CD4-positive, CD25-positive, alpha-beta regulatory T cell (primary cell): ENCODE data around the gene DUS4L. TPM values are rescaled to one million over a fixed set of nuclear protein-coding genes. Genes with fewer than 3 reads are reported as not detected.

Experiments used
- ATAC-seq, 2 donors: fragments of 150-1000 bp; cut with Tn5 transposase; one replicate each; pipeline ENCODE4 v1.10.0; 2021; ENCODE audit warnings: low read depth in 2 of 2, moderate number of reproducible peaks in 2 of 2, moderate library complexity in 1 of 2
- DNase-seq, 3 donors: peaks; one replicate each; pipeline versions ENCODE4 v3.0.0 to v3.0.0-alpha.2; 2012 to 2022; ENCODE audit warnings: mixed read lengths in 1 of 3
- H3K27ac ChIP-seq: one replicate; pipeline ENCODE4 v1.7.0; 2013; ENCODE audit warnings: mild to moderate bottlenecking, low read length; ENCODE audit not compliant: insufficient read depth, poor library complexity, severe bottlenecking
- H3K27me3 ChIP-seq: one replicate; pipeline ENCODE4 v1.7.0; 2013; ENCODE audit warnings: low read length; ENCODE audit not compliant: control insufficient read depth, insufficient read depth
- H3K36me3 ChIP-seq: one replicate; pipeline ENCODE4 v1.7.0; 2013; ENCODE audit warnings: mild to moderate bottlenecking, low read length, moderate library complexity; ENCODE audit not compliant: control insufficient read depth, insufficient read depth
- H3K4me1 ChIP-seq: 2 replicates; pipeline ENCODE4 v1.7.0; 2013; ENCODE audit warnings: mild to moderate bottlenecking, low read length; ENCODE audit not compliant: insufficient read depth, control insufficient read depth, poor library complexity, severe bottlenecking
- H3K4me3 ChIP-seq: one replicate; pipeline ENCODE4 v1.7.0; 2013; ENCODE audit warnings: low read depth, mild to moderate bottlenecking, low read length, moderate library complexity
- H3K9me3 ChIP-seq, 2 experiments: 1 replicate in 1 of 2; 2 replicates in 1 of 2; pipeline ENCODE4 v1.7.0; 2013; ENCODE audit warnings: low read length in 2 of 2, mild to moderate bottlenecking in 1 of 2, moderate library complexity in 1 of 2; ENCODE audit not compliant: control insufficient read depth in 2 of 2
- H3K27ac Mint-ChIP-seq, 3 donors: one replicate each; pipeline ENCODE4 v1.8.0; 2020 to 2022; ENCODE audit warnings: mild to moderate bottlenecking in 3 of 3, mixed read lengths in 3 of 3, moderate library complexity in 2 of 3
- H3K27me3 Mint-ChIP-seq: one replicate; pipeline ENCODE4 v1.8.0; 2022; ENCODE audit warnings: mild to moderate bottlenecking, mixed read lengths
- H3K36me3 Mint-ChIP-seq: one replicate; pipeline ENCODE4 v1.8.0; 2020; ENCODE audit warnings: mixed read lengths
- H3K4me1 Mint-ChIP-seq, 4 donors: one replicate each; pipeline ENCODE4 v1.8.0; 2020 to 2022; ENCODE audit warnings: mixed read lengths in 4 of 4, mild to moderate bottlenecking in 1 of 4
- H3K4me3 Mint-ChIP-seq, 4 donors: one replicate each; pipeline ENCODE4 v1.8.0; 2020 to 2022; ENCODE audit warnings: mild to moderate bottlenecking in 4 of 4, mixed read lengths in 4 of 4, moderate library complexity in 3 of 4
- H3K9me3 Mint-ChIP-seq, 7 donors: one replicate each; pipeline ENCODE4 v1.8.0; 2020 to 2022; ENCODE audit warnings: mixed read lengths in 7 of 7, mild to moderate bottlenecking in 3 of 7, moderate library complexity in 2 of 7
- polyA plus RNA-seq, 4 donors: library from polyadenylated mRNA; unstranded; fragments of 300-500 nt; fragmentation: Illumina TruSeq; gene quantifications; one replicate each; pipeline ENCODE4 v1.2.3, GENCODE V29; 2021
- total RNA-seq: library from RNA; stranded (reverse); gene quantifications from one replicate; pipeline ENCODE4 v1.2.3, GENCODE V29; 2022

DUS4L gene
- total and polyA plus RNA-seq, 5 donors from 2014 or later: 4.4 to 6.9 (median 4.8) TPM

DNA sequence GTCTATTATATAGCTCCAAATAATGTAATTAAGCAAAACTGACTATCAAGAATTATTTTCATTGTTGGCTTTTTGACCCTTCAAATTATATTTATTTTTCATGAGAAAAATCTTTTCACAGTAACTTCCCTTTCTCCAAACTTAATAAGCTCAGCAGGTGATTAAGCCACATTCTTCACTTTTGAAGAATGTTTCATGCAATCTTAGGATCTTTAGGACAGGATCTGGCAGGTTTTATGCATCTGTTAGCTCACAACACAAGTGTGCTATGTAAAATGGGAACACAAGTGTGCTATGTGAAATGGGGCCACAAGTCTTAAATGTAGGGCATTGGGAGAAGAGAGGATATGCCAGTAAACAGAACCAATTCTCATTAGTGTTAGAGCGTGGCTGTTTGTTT is 42.5 kb downstream of the DUS4L start:
- no peaks in the 10 kb centered on the region for H3K4me1 ChIP-seq
- no peaks in the 10 kb centered on the region for H3K9me3 Mint-ChIP-seq
- H3K27me3 Mint-ChIP-seq: no peaks in the 10 kb centered on the region
- ATAC-seq (no peak), DNase-seq (no peak)
- H3K36me3 Mint-ChIP-seq: peaks cover 21% of the 10 kb centered on the region
- no peaks in the 10 kb centered on the region for H3K27me3 ChIP-seq
- no peak overlapping the region for H3K27ac Mint-ChIP-seq
- H3K4me3 ChIP-seq: no peak overlapping the region
- peaks cover 5% of the 10 kb centered on the region for H3K36me3 ChIP-seq
- H3K4me3 Mint-ChIP-seq: no peak overlapping the region
- no peak overlapping the region for H3K27ac ChIP-seq
- H3K4me1 Mint-ChIP-seq: no peaks in the 10 kb centered on the region
- H3K9me3 ChIP-seq: no peaks in the 10 kb centered on the region

- Mint-ChIP-seq H3K4me1 (peaks cover 0 to under 1% (median 0%) of the 10 kb centered on the region in 4 donors), H3K9me3 (no peaks in the 10 kb centered on the region), H3K27ac (no peak overlapping the region), H3K4me3 (no peak overlapping the region), H3K27me3 (no peaks in the 10 kb centered on the region), H3K36me3 (peaks cover 37% of the 10 kb centered on the region)
- H3K27me3 ChIP-seq: no peaks in the 10 kb centered on the region
- H3K4me3 ChIP-seq: no peak overlapping the region
- H3K27ac ChIP-seq: no peak overlapping the region
- DNase-seq: no peak
- H3K36me3 ChIP-seq: peaks cover 14% of the 10 kb centered on the region
- H3K4me1 ChIP-seq: no peaks in the 10 kb centered on the region
- no peak for ATAC-seq
- H3K9me3 ChIP-seq: no peaks in the 10 kb centered on the region
Measured at GRCh38 chr7:107609811-107610261, 46.1 kb downstream of the DUS4L start.

GRCh38 chr7:107610323-107610722 is 46.6 kb downstream of the DUS4L start:
- no peak for ATAC-seq
- H3K4me1 Mint-ChIP-seq: peaks cover 0 to 1% (median 0%) of the 10 kb centered on the region in 4 donors

GRCh38 chr7:107613439-107613838 is 49.7 kb downstream of the DUS4L start:
- Mint-ChIP-seq H3K4me3 (peak overlapping the region in 1 of 4 donors; percentile 10), H3K27me3 (no peaks in the 10 kb centered on the region), H3K4me1 (peaks cover 0 to 1% (median 0%) of the 10 kb centered on the region in 4 donors), H3K9me3 (no peaks in the 10 kb centered on the region), H3K36me3 (peaks cover 48% of the 10 kb centered on the region), H3K27ac (peak overlapping the region in 1 of 3 donors; percentile 15)
- DNase-seq (no peak), ATAC-seq (no peak)
- H3K27ac ChIP-seq: no peak overlapping the region
- no peaks in the 10 kb centered on the region for H3K4me1 ChIP-seq
- no peak overlapping the region for H3K4me3 ChIP-seq
- no peaks in the 10 kb centered on the region for H3K27me3 ChIP-seq
- H3K36me3 ChIP-seq: peaks cover 11% of the 10 kb centered on the region
- no peaks in the 10 kb centered on the region for H3K9me3 ChIP-seq

More at GRCh38 chr7:107610323-107610722, 46.6 kb downstream of the DUS4L start:
- peaks cover 40% of the 10 kb centered on the region for H3K36me3 Mint-ChIP-seq
- Histone ChIP-seq H3K4me1 (no peaks in the 10 kb centered on the region), H3K27me3 (no peaks in the 10 kb centered on the region), H3K36me3 (peaks cover 13% of the 10 kb centered on the region), H3K27ac (no peak overlapping the region), H3K4me3 (no peak overlapping the region), H3K9me3 (no peaks in the 10 kb centered on the region)
- H3K27me3 Mint-ChIP-seq: no peaks in the 10 kb centered on the region
- H3K9me3 Mint-ChIP-seq: no peaks in the 10 kb centered on the region
- no peak for DNase-seq
- H3K4me3 Mint-ChIP-seq: no peak overlapping the region
- no peak overlapping the region for H3K27ac Mint-ChIP-seq

GRCh38 chr7:107613948-107614347 is 50.2 kb downstream of the DUS4L start:
- Mint-ChIP-seq H3K36me3 (peaks cover 43% of the 10 kb centered on the region), H3K4me1 (peaks cover 0 to 1% (median 0%) of the 10 kb centered on the region in 4 donors), H3K4me3 (no peak overlapping the region), H3K27me3 (no peaks in the 10 kb centered on the region), H3K9me3 (no peaks in the 10 kb centered on the region), H3K27ac (peak overlapping the region in 1 of 3 donors; percentile 15)
- Histone ChIP-seq H3K9me3 (no peaks in the 10 kb centered on the region), H3K4me1 (no peaks in the 10 kb centered on the region), H3K4me3 (no peak overlapping the region), H3K27me3 (no peaks in the 10 kb centered on the region), H3K36me3 (peaks cover 11% of the 10 kb centered on the region), H3K27ac (no peak overlapping the region)
- DNase-seq (no peak), ATAC-seq (no peak)

GRCh38 chr7:107614425-107614824 is 50.7 kb downstream of the DUS4L start:
- Mint-ChIP-seq H3K9me3 (no peaks in the 10 kb centered on the region), H3K4me3 (no peak overlapping the region), H3K27me3 (no peaks in the 10 kb centered on the region), H3K4me1 (peaks cover 0 to 1% (median 0%) of the 10 kb centered on the region in 4 donors), H3K36me3 (peaks cover 38% of the 10 kb centered on the region), H3K27ac (no peak overlapping the region)
- no peak overlapping the region for H3K4me3 ChIP-seq
- peaks cover 11% of the 10 kb centered on the region for H3K36me3 ChIP-seq
- no peak overlapping the region for H3K27ac ChIP-seq
- no peaks in the 10 kb centered on the region for H3K4me1 ChIP-seq
- no peak for DNase-seq
- no peaks in the 10 kb centered on the region for H3K27me3 ChIP-seq
- no peak for ATAC-seq
- H3K9me3 ChIP-seq: no peaks in the 10 kb centered on the region

DNA sequence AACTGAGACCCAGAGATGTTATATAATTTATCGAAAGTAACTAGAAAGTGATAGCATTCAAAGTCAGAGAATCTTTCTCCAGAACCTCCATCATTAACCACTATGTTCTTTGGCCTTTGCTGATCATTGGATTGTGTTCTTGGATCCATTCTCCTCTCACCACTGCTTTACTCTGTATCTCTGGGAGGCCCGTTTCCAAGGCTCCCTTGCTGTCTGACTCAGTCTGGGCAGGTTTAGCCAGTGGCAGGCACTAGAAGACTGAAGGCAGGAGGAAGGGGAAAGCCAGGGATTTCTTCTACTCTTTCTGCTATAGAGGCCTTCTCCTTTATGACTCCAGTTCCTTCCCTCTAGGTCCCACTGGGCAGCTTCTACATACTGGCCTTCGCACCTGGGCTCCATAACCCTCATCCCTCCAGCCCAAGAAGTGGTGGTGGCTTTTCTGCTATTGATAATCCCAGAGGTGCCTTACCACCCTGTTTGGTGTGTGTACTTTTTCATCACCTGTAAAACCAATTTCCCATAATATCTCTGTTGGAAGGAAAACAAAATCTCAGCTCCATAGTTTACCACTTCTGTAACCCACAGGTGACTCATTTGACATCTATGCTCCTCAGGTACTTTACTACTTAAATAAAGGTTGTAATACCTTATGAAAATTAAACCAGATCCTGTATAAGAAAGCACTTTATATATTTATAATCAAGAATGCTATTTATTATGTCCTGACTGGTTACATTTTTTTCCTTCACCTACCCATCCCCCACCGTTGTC is 52.3 kb downstream of the DUS4L start:
- DNase-seq (no peak), ATAC-seq (no peak)
- peaks cover 11% of the 10 kb centered on the region for H3K36me3 ChIP-seq
- peak overlapping the region in 2 of 3 donors; percentile 42 to 79 for H3K27ac Mint-ChIP-seq
- H3K4me3 Mint-ChIP-seq: no peak overlapping the region
- H3K36me3 Mint-ChIP-seq: peaks cover 30% of the 10 kb centered on the region
- no peak overlapping the region for H3K4me3 ChIP-seq
- no peak overlapping the region for H3K27ac ChIP-seq
- H3K9me3 ChIP-seq: no peaks in the 10 kb centered on the region
- no peaks in the 10 kb centered on the region for H3K27me3 ChIP-seq
- no peaks in the 10 kb centered on the region for H3K27me3 Mint-ChIP-seq
- H3K4me1 Mint-ChIP-seq: peaks cover 0 to 1% (median 0%) of the 10 kb centered on the region in 4 donors
- H3K4me1 ChIP-seq: no peaks in the 10 kb centered on the region
- no peaks in the 10 kb centered on the region for H3K9me3 Mint-ChIP-seq

- H3K9me3 Mint-ChIP-seq: peaks cover 0 to 1% (median 0%) of the 10 kb centered on the region in 7 donors
- Histone ChIP-seq H3K9me3 (no peaks in the 10 kb centered on the region), H3K27ac (no peak overlapping the region), H3K27me3 (no peaks in the 10 kb centered on the region), H3K4me3 (no peak overlapping the region), H3K4me1 (no peaks in the 10 kb centered on the region), H3K36me3 (no peaks in the 10 kb centered on the region)
- no peaks in the 10 kb centered on the region for H3K4me1 Mint-ChIP-seq
- no peaks in the 10 kb centered on the region for H3K27me3 Mint-ChIP-seq
- no peak overlapping the region for H3K27ac Mint-ChIP-seq
- ATAC-seq (no peak), DNase-seq (peak in 1 of 3 donors; percentile 20)
- no peak overlapping the region for H3K4me3 Mint-ChIP-seq
- peaks cover 4% of the 10 kb centered on the region for H3K36me3 Mint-ChIP-seq
Measured at GRCh38 chr7:107622429-107622828, 58.7 kb downstream of the DUS4L start.
